HCT116 (cell line): ENCODE data around the gene SNX1. TPM values are rescaled to one million over a fixed set of nuclear protein-coding genes. Genes with fewer than 3 reads are reported as not detected.
A peak's percentile ranks its signal among the peaks of the same experiment; 100 is the strongest.

Experiments
- ATAC-seq: fragments of 200-7000 bp; cut with Tn5 transposase; 2 replicates; pipeline ENCODE4 v1.9.1; 2020; ENCODE audit warnings: mild to moderate bottlenecking, moderate library complexity
- Bru-seq: library from RNA; stranded (reverse); fragments of 400-500 nt; gene quantifications from one replicate; lab custom pipeline; 2021; lab: Mats Ljungman, UMichigan
- BruChase-seq, 2 experiments: library from RNA; stranded (reverse); fragments of 400-500 nt; gene quantifications; one replicate each; lab custom pipeline; 2021; lab: Mats Ljungman, UMichigan
- BruUV-seq: library from RNA; stranded (reverse); fragments of 400-500 nt; replicated peaks from 2 replicates; lab custom pipeline; 2021; lab: Mats Ljungman, UMichigan
- CTCF ChIA-PET: fragments of 300-600 bp; sonication (Branson Sonifier 250); formaldehyde crosslinking; loops from one replicate; lab custom pipeline; 2021; ENCODE audit warnings: antibody characterized with exemption; lab: Charles Lee
- POLR2A ChIA-PET: fragments of 300-600, 350-600 bp; sonication (Branson Sonifier 250); formaldehyde crosslinking; loops from one replicate; lab custom pipeline; 2021; ENCODE audit warnings: antibody characterized with exemption; lab: Charles Lee
- RAD21 ChIA-PET, 2 experiments: fragments of 300-600 bp; sonication (Branson Sonifier 250); formaldehyde crosslinking; loops; one replicate each; lab custom pipeline; 2023; ENCODE audit warnings: low total read pairs in 2 of 2; ENCODE audit not compliant: uncharacterized antibody in 2 of 2, unreplicated experiment in 2 of 2, low non-redundant PET in 1 of 2; lab: Charles Lee
- DNase-seq: peaks from one replicate; pipeline ENCODE4 v3.0.0-alpha.2; 2010; ENCODE audit warnings: low read depth, low spot score
- H2AFZ ChIP-seq: fragments of 200-600 bp; shearing (Covaris generic), sonication (generic); 2 replicates; pipeline ENCODE4 v1.6.1; 2017; ENCODE audit warnings: low read depth, mixed run types, mixed read lengths, antibody characterized with exemption, low read length; ENCODE audit not compliant: poor library complexity, severe bottlenecking
- H3K27ac ChIP-seq: 2 replicates; pipeline ENCODE4 v1.5.1; 2012; ENCODE audit warnings: low read depth, low read length
- H3K27me3 ChIP-seq: fragments of 200-600 bp; sonication (generic); 2 replicates; pipeline ENCODE4 v1.6.1; 2016; ENCODE audit warnings: mixed run types, low read length, mixed read lengths; ENCODE audit not compliant: insufficient read depth
- H3K36me3 ChIP-seq, 2 experiments: fragments of 200-500 bp in 1 of 2; fragments of 200-600 bp in 1 of 2; sonication (Bioruptor generic) in 1 of 2; sonication (generic) in 1 of 2; 2 replicates each; pipeline versions ENCODE4 v1.5.1 to v1.6.1; 2014 to 2016; ENCODE audit warnings: low read length in 2 of 2, inconsistent platforms in 1 of 2, mixed read lengths in 1 of 2, mixed run types in 1 of 2; ENCODE audit not compliant: insufficient read depth in 2 of 2, control insufficient read depth in 1 of 2
- H3K4me1 ChIP-seq, 2 experiments: fragments of 200-600 bp in 1 of 2; sonication (generic) in 1 of 2; 2 replicates each; pipeline versions ENCODE4 v1.5.1 to v1.6.1; 2012 to 2017; ENCODE audit warnings: low read length in 2 of 2, inconsistent platforms in 1 of 2, mild to moderate bottlenecking in 1 of 2, mixed read lengths in 1 of 2, mixed run types in 1 of 2, moderate library complexity in 1 of 2; ENCODE audit not compliant: insufficient read depth in 2 of 2, control insufficient read depth in 1 of 2
- H3K4me2 ChIP-seq: fragments of 200-600 bp; sonication (generic); 2 replicates; pipeline ENCODE4 v1.6.1; 2017; ENCODE audit warnings: mixed run types, low read length, mixed read lengths
- H3K4me3 ChIP-seq, 2 experiments: fragments of 200-600 bp in 1 of 2; sonication (generic) in 1 of 2; replicated peaks in 1 of 2; 2 replicates each; pipeline ENCODE4 v1.5.1; 2011 to 2016; ENCODE audit warnings: low read length in 2 of 2, control low read depth in 1 of 2, low read depth in 1 of 2, mild to moderate bottlenecking in 1 of 2, mixed read lengths in 1 of 2, mixed run types in 1 of 2
- H3K79me2 ChIP-seq: fragments of 200-600 bp; sonication (generic); 2 replicates; pipeline ENCODE4 v1.6.1; 2017; ENCODE audit warnings: mild to moderate bottlenecking, mixed run types, low read length, moderate library complexity, mixed read lengths; ENCODE audit not compliant: insufficient read depth
- H3K9ac ChIP-seq: fragments of 200-600 bp; sonication (generic); 2 replicates; pipeline ENCODE4 v1.6.1; 2016; ENCODE audit warnings: low read length, mixed read lengths
- H3K9me2 ChIP-seq: fragments of 200-600 bp; sonication (generic), shearing (Covaris generic); 2 replicates; pipeline ENCODE4 v1.6.1; 2017; ENCODE audit warnings: mixed run types, mild to moderate bottlenecking, moderate library complexity; ENCODE audit not compliant: insufficient read depth
- H3K9me3 ChIP-seq, 2 experiments: fragments of 200-500 bp in 1 of 2; fragments of 200-600 bp in 1 of 2; sonication (Bioruptor generic) in 1 of 2; sonication (generic) in 1 of 2; 2 replicates each; pipeline ENCODE4 v1.6.1; 2014 to 2017; ENCODE audit warnings: low read length in 2 of 2, mixed read lengths in 2 of 2, inconsistent platforms in 1 of 2, low read depth in 1 of 2, mild to moderate bottlenecking in 1 of 2, mixed run types in 1 of 2, moderate library complexity in 1 of 2; ENCODE audit not compliant: control insufficient read depth in 1 of 2, insufficient read depth in 1 of 2
- H4K20me1 ChIP-seq: fragments of 200-600 bp; sonication (generic), shearing (Covaris generic); 2 replicates; pipeline ENCODE4 v1.6.1; 2017; ENCODE audit warnings: mixed run types, mild to moderate bottlenecking, moderate library complexity; ENCODE audit not compliant: insufficient read depth
- CBX3 ChIP-seq: IDR thresholded peaks from 2 replicates; pipeline ENCODE4 v1.6.1; 2012; ENCODE audit warnings: low read depth
- CEBPB ChIP-seq: IDR thresholded peaks from 2 replicates; pipeline ENCODE4 v1.6.1; 2012; ENCODE audit warnings: low read depth
- EGR1 ChIP-seq: IDR thresholded peaks from 2 replicates; pipeline ENCODE4 v1.6.1; 2012; ENCODE audit warnings: low read depth
- EZH2 ChIP-seq: fragments of 200-600 bp; sonication (generic); IDR thresholded peaks from 2 replicates; pipeline ENCODE4 v1.6.1; 2017; ENCODE audit warnings: antibody characterized with exemption, mixed run types
- EZH2phosphoT487 ChIP-seq: fragments of 200-600 bp; IDR thresholded peaks from 2 replicates; pipeline ENCODE4 v1.6.1; 2018; ENCODE audit warnings: antibody characterized with exemption, borderline replicate concordance
- POLR2A ChIP-seq: IDR thresholded peaks from 2 replicates; pipeline ENCODE4 v1.7.0; 2011; ENCODE audit warnings: borderline replicate concordance; ENCODE audit not compliant: insufficient read depth, insufficient read length; ENCODE audit errors: extremely low read depth
- POLR2AphosphoS5 ChIP-seq: IDR thresholded peaks from 2 replicates; pipeline ENCODE4 v1.6.1; 2011; ENCODE audit warnings: mild to moderate bottlenecking, low read depth, low read length, moderate library complexity
- SIN3A ChIP-seq: IDR thresholded peaks from 2 replicates; pipeline ENCODE4 v1.6.1; 2012; ENCODE audit warnings: low read depth
- SP1 ChIP-seq: IDR thresholded peaks from 2 replicates; pipeline ENCODE4 v1.6.1; 2012; ENCODE audit warnings: low read depth
- TCF7L2 ChIP-seq: IDR thresholded peaks from 2 replicates; pipeline ENCODE4 v1.7.0; 2011; ENCODE audit warnings: borderline replicate concordance, inconsistent platforms; ENCODE audit not compliant: insufficient read depth, insufficient read length; ENCODE audit errors: extremely low read depth
- YY1 ChIP-seq: IDR thresholded peaks from 2 replicates; pipeline ENCODE4 v1.6.1; 2011; ENCODE audit warnings: low read length, low read depth, moderate library complexity, mild to moderate bottlenecking; ENCODE audit not compliant: insufficient replicate concordance; ENCODE audit errors: extremely low read depth
- ZBTB33 ChIP-seq: IDR thresholded peaks from 2 replicates; pipeline ENCODE4 v1.6.1; 2011; ENCODE audit warnings: mild to moderate bottlenecking, low read length, moderate library complexity; ENCODE audit not compliant: insufficient replicate concordance; ENCODE audit errors: extremely low read depth
- ZFX ChIP-seq: fragments of 450-650 bp; IDR thresholded peaks from 2 replicates; pipeline ENCODE4 v1.6.1; 2017
- ZNF274 ChIP-seq: fragments of 200-500 bp; sonication (Bioruptor generic); IDR thresholded peaks from 2 replicates; pipeline ENCODE4 v1.6.1; 2014; ENCODE audit warnings: mild to moderate bottlenecking, low read depth, low read length, inconsistent platforms
- intact Hi-C: fragments of 100-400 bp; cut with micrococcal nuclease; formaldehyde crosslinking; loops from 2 replicates; pipeline ENCODE4 v1.10.0; 2022
- long read RNA-seq: library from polyadenylated mRNA; unstranded; transcript quantifications from one replicate; pipeline ENCODE4 v2.0.0, GENCODE V29; 2021; ENCODE audit not compliant: unreplicated experiment
- polyA plus RNA-seq: library from polyadenylated mRNA; unstranded; fragments of >200 nt; gene quantifications from 2 replicates; pipeline ENCODE4 v1.2.1, GENCODE V29; 2012; ENCODE audit warnings: missing spikeins
- total RNA-seq: library from RNA; stranded (reverse); gene quantifications from one replicate; pipeline ENCODE4 v1.2.1, GENCODE V29; 2021; ENCODE audit not compliant: unreplicated experiment
- TF ChIP-seq, protein P1 (sequence below): IDR thresholded peaks from 2 replicates; pipeline ENCODE4 v1.6.1; 2012

The SNX1 gene
- total RNA-seq: 91.9 TPM
- 43.7 and 53.9 TPM in 2 replicates for polyA plus RNA-seq
- percentile 82 among the genes with signal in this experiment for Bru-seq, nascent RNA
- BruChase-seq, experiment 1, labeled RNA remaining after a 6-hour chase: percentile 86 among the genes with signal in this experiment
- percentile 83 among the genes with signal in this experiment for BruChase-seq, experiment 2, labeled RNA remaining after a 2-hour chase
- long read RNA-seq, full-length matches to known transcripts: 149 of 189 reads
- long read RNA-seq, partial matches to known transcripts: 13 of 189 reads
- long read RNA-seq, other reads (novel, unspliced or antisense): 27 of 189 reads

DNA sequence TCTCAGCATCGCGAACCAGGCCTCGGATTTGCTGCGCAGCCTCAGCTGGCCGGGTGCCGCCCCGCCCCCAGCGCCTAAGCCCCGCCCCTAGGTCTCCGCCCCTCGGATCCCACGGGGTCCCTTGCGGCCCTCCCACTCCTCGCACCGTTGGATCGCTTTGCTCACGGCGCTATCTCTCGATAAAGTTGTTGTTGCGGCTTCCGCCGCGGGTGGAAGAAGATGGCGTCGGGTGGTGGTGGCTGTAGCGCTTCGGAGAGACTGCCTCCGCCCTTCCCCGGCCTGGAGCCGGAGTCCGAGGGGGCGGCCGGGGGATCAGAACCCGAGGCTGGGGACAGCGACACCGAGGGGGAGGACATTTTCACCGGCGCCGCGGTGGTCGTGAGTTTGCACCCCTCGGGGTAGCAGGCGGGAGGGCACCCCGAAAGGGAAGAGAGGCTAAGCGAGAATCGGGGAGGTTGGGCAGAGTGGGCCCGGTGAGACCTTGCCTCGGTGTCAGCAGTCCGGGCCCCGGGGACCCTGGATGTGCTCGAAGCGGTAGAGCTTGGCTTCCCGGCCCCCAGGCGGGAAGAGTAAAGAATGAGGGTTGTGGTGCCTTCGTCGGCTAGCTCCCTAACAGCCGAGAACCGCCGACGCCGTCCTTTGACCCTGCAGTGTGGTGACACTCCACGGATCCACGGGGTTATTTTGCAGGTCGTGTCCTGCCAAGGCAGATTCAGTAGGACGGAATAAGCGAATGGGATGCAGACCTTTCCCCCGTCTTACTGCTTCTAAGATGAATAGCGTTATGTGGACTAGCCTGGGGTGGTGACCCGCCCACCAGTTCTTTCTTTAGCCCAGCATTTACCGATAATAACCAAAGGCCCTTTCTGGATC lies at the start of gene SNX1:
TSS of gene SNX1 (plus strand) at position 188 of the 873 bp plus-strand sequence. CDS start at position 220, 32 bp downstream.
- ATAC-seq: peak; percentile 67
- peak within 1 kb of the TSS; percentile 76 for H3K4me2 ChIP-seq
- no peak within 1 kb of the TSS for H2AFZ ChIP-seq
- no peaks in the 10 kb centered on the region for H3K9me2 ChIP-seq
- no peaks in the 10 kb centered on the region for H3K9me3 ChIP-seq
- POLR2A ChIA-PET: interaction anchor here (0.7 kb wide), 1 partner anchor 21 kb away, joined by 5 read pairs; no protein-coding TSS in a partner anchor
- no peaks in the 10 kb centered on the region for H4K20me1 ChIP-seq
- TSS peak; percentile 64 for BruUV-seq
- H3K9ac ChIP-seq: peak within 1 kb of the TSS; percentile 77
- H3K27ac ChIP-seq: peak within 1 kb of the TSS; percentile 65
- intact Hi-C loops: loop anchor here (5.0 kb wide), 1 partner anchor 56 kb away; the partner anchor contains the start of gene SNX22
- peaks cover 77% of the 10 kb centered on the region for H3K79me2 ChIP-seq
- RAD21 ChIA-PET: no interaction called here
- peaks cover 25 to 37% of the 10 kb centered on the region in 2 experiments for H3K4me1 ChIP-seq
- peak; percentile 82 for DNase-seq
- no peaks in the 10 kb centered on the region for H3K27me3 ChIP-seq
- TF ChIP-seq, protein P1, sequence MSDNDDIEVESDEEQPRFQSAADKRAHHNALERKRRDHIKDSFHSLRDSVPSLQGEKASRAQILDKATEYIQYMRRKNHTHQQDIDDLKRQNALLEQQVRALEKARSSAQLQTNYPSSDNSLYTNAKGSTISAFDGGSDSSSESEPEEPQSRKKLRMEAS: peak; percentile 58; the same call in 1 of the 2 replicates
- TF ChIP-seq EZH2 (no peak), ZBTB33 (peak; percentile 59), ZNF274 (no peak), POLR2AphosphoS5 (peak; percentile 95), SIN3A (peak; percentile 73; the same call in 1 of the 2 replicates), ZFX (peak; percentile 48; the same call in 1 of the 2 replicates), POLR2A (peak; percentile 79), EGR1 (peak; percentile 44; the same call in 1 of the 2 replicates), EZH2phosphoT487 (no peak), CBX3 (0 out of 2 replicates have a peak, but pooled peaks have one; percentile 21), CEBPB (no peak), YY1 (peak; percentile 98), SP1 (peak; percentile 58), TCF7L2 (peak; percentile 64)
- TF ChIP-seq, all 23 proteins: peak for 11
- CTCF ChIA-PET: no interaction called here
- Histone ChIP-seq H3K36me3 (no peaks in the 10 kb centered on the region), H3K4me3 (peak within 1 kb of the TSS; percentile 85 to 96)
